Gastrocnemius medialis (tissue), 4 donors: ENCODE measurements around the gene TTC21B.

Source experiments
- CTCF ChIP-seq, 5 experiments: fragments of 450-650 bp in 3 of 5; fragments of 200-600 bp in 2 of 5; sonication (generic) in 2 of 5; IDR thresholded peaks in 4 of 5; conservative IDR thresholded peaks in 1 of 5; 1 replicate in 4 of 5; 2 replicates in 1 of 5; pipeline ENCODE4 v1.5.1; 2016 to 2019; ENCODE audit warnings: antibody characterized with exemption in 5 of 5, mild to moderate bottlenecking in 3 of 5, moderate library complexity in 3 of 5
- POLR2A ChIP-seq, 2 donors: fragments of 450-650 bp; IDR thresholded peaks; one replicate each; pipeline ENCODE4 v1.6.1; 2017; ENCODE audit warnings: antibody characterized with exemption in 2 of 2, mild to moderate bottlenecking in 2 of 2, moderate library complexity in 2 of 2

- TF ChIP-seq CTCF (IDR thresholded peaks at IDR 0.05 in 4 of 5, conservative IDR thresholded peaks at IDR 0.05 in 1 of 5) = no peak
- no peak for TF ChIP-seq POLR2A (IDR thresholded peaks at IDR 0.05)
Measured at GRCh38 chr2:165897726-165898125, 55.9 kb downstream of the TTC21B start.
